ENCODE measurements around the gene PCDHGA1.
A peak's percentile ranks its signal among the peaks of the same experiment; 100 is the strongest.

PCDHGA1 gene

GRCh38 chr5:141476132-141476911 is 146.0 kb downstream of the PCDHGA1 start:
- Histone ChIP-seq H3K27me3 (ENCODE audit: insufficient read depth, low read length) (no peaks in the 10 kb centered on the region), H3K4me3 (ENCODE audit: low read depth, low read length) (peak overlapping the region; percentile 83), H3K4me1 (ENCODE audit: control insufficient read depth, insufficient read depth, low read length, unreplicated experiment) (peaks cover 20% of the 10 kb centered on the region), H3K36me3 (ENCODE audit: insufficient read depth, low read length) (no peaks in the 10 kb centered on the region), H3K79me2 (ENCODE audit: control insufficient read depth, insufficient read depth, low read length, unreplicated experiment) (peaks cover 15% of the 10 kb centered on the region), H2AFZ (ENCODE audit: low read length, unreplicated experiment) (peak overlapping the region; percentile 3), H3K27ac (ENCODE audit: low read depth, low read length) (peak overlapping the region; percentile 43)

- no peak overlapping the region for H2AFZ ChIP-seq (ENCODE audit: low read length, unreplicated experiment)
- H3K27me3 ChIP-seq (ENCODE audit: insufficient read depth, low read length) = no peaks in the 10 kb centered on the region
- no peak overlapping the region for H3K27ac ChIP-seq (ENCODE audit: low read depth, low read length)
- H3K36me3 ChIP-seq (ENCODE audit: insufficient read depth, low read length) = no peaks in the 10 kb centered on the region
- peaks cover 15% of the 10 kb centered on the region for H3K79me2 ChIP-seq (ENCODE audit: control insufficient read depth, insufficient read depth, low read length, unreplicated experiment)
- peaks cover 20% of the 10 kb centered on the region for H3K4me1 ChIP-seq (ENCODE audit: control insufficient read depth, insufficient read depth, low read length, unreplicated experiment)
- peak overlapping the region; percentile 83 for H3K4me3 ChIP-seq (ENCODE audit: low read depth, low read length)
Observed at GRCh38 chr5:141477044-141477575, 146.8 kb downstream of the PCDHGA1 start.

- H3K79me2 ChIP-seq (ENCODE audit: control insufficient read depth, insufficient read depth, low read length, unreplicated experiment) = peaks cover 15% of the 10 kb centered on the region
- H3K27me3 ChIP-seq (ENCODE audit: insufficient read depth, low read length) = no peaks in the 10 kb centered on the region
- peaks cover 20% of the 10 kb centered on the region for H3K4me1 ChIP-seq (ENCODE audit: control insufficient read depth, insufficient read depth, low read length, unreplicated experiment)
- no peak overlapping the region for H3K27ac ChIP-seq (ENCODE audit: low read depth, low read length)
- no peak overlapping the region for H2AFZ ChIP-seq (ENCODE audit: low read length, unreplicated experiment)
- peak overlapping the region; percentile 83 for H3K4me3 ChIP-seq (ENCODE audit: low read depth, low read length)
- no peaks in the 10 kb centered on the region for H3K36me3 ChIP-seq (ENCODE audit: insufficient read depth, low read length)
Observed at GRCh38 chr5:141477815-141478214, 147.5 kb downstream of the PCDHGA1 start.

GRCh38 chr5:141478321-141478945 is 148.1 kb downstream of the PCDHGA1 start:
- Histone ChIP-seq H3K27ac (ENCODE audit: low read depth, low read length) (no peak overlapping the region), H3K27me3 (ENCODE audit: insufficient read depth, low read length) (no peaks in the 10 kb centered on the region), H3K4me1 (ENCODE audit: control insufficient read depth, insufficient read depth, low read length, unreplicated experiment) (peaks cover 20% of the 10 kb centered on the region), H3K4me3 (ENCODE audit: low read depth, low read length) (peak overlapping the region; percentile 83), H3K36me3 (ENCODE audit: insufficient read depth, low read length) (no peaks in the 10 kb centered on the region), H3K79me2 (ENCODE audit: control insufficient read depth, insufficient read depth, low read length, unreplicated experiment) (peaks cover 15% of the 10 kb centered on the region), H2AFZ (ENCODE audit: low read length, unreplicated experiment) (no peak overlapping the region)

GRCh38 chr5:141479776-141480175 is 149.5 kb downstream of the PCDHGA1 start:
- Histone ChIP-seq H2AFZ (ENCODE audit: low read length, unreplicated experiment) (no peak overlapping the region), H3K79me2 (ENCODE audit: control insufficient read depth, insufficient read depth, low read length, unreplicated experiment) (peaks cover 15% of the 10 kb centered on the region), H3K27me3 (ENCODE audit: insufficient read depth, low read length) (no peaks in the 10 kb centered on the region), H3K4me1 (ENCODE audit: control insufficient read depth, insufficient read depth, low read length, unreplicated experiment) (peaks cover 20% of the 10 kb centered on the region), H3K36me3 (ENCODE audit: insufficient read depth, low read length) (no peaks in the 10 kb centered on the region), H3K27ac (ENCODE audit: low read depth, low read length) (no peak overlapping the region), H3K4me3 (ENCODE audit: low read depth, low read length) (no peak overlapping the region)

GRCh38 chr5:141483902-141484301 is 153.6 kb downstream of the PCDHGA1 start:
- Histone ChIP-seq H3K27ac (ENCODE audit: low read depth, low read length) (no peak overlapping the region), H3K27me3 (ENCODE audit: insufficient read depth, low read length) (no peaks in the 10 kb centered on the region), H2AFZ (ENCODE audit: low read length, unreplicated experiment) (no peak overlapping the region), H3K36me3 (ENCODE audit: insufficient read depth, low read length) (no peaks in the 10 kb centered on the region), H3K4me1 (ENCODE audit: control insufficient read depth, insufficient read depth, low read length, unreplicated experiment) (peaks cover 12% of the 10 kb centered on the region), H3K79me2 (ENCODE audit: control insufficient read depth, insufficient read depth, low read length, unreplicated experiment) (no peaks in the 10 kb centered on the region), H3K4me3 (ENCODE audit: low read depth, low read length) (no peak overlapping the region)

- H3K27ac ChIP-seq (ENCODE audit: low read depth, low read length) = no peak overlapping the region
- H3K79me2 ChIP-seq (ENCODE audit: control insufficient read depth, insufficient read depth, low read length, unreplicated experiment) = no peaks in the 10 kb centered on the region
- peaks cover 16% of the 10 kb centered on the region for H3K4me1 ChIP-seq (ENCODE audit: control insufficient read depth, insufficient read depth, low read length, unreplicated experiment)
- no peak overlapping the region for H2AFZ ChIP-seq (ENCODE audit: low read length, unreplicated experiment)
- H3K36me3 ChIP-seq (ENCODE audit: insufficient read depth, low read length) = no peaks in the 10 kb centered on the region
- H3K27me3 ChIP-seq (ENCODE audit: insufficient read depth, low read length) = no peaks in the 10 kb centered on the region
- no peak overlapping the region for H3K4me3 ChIP-seq (ENCODE audit: low read depth, low read length)
Observed at GRCh38 chr5:141484310-141484640, 154.0 kb downstream of the PCDHGA1 start.

GRCh38 chr5:141484641-141485311 is 154.5 kb downstream of the PCDHGA1 start, which contains the start of gene PCDHGC4:
Gene PCDHGC4, plus strand, starts transcription at chr5:141485030. Its CDS starts 144 bp downstream, at chr5:141485174.
- H3K27me3 ChIP-seq (ENCODE audit: insufficient read depth, low read length) = no peaks in the 10 kb centered on the region
- H3K4me3 ChIP-seq (ENCODE audit: low read depth, low read length) = no peak within 1 kb of the TSS
- H2AFZ ChIP-seq (ENCODE audit: low read length, unreplicated experiment) = no peak within 1 kb of the TSS
- H3K27ac ChIP-seq (ENCODE audit: low read depth, low read length) = no peak within 1 kb of the TSS
- no peaks in the 10 kb centered on the region for H3K79me2 ChIP-seq (ENCODE audit: control insufficient read depth, insufficient read depth, low read length, unreplicated experiment)
- peaks cover 18% of the 10 kb centered on the region for H3K4me1 ChIP-seq (ENCODE audit: control insufficient read depth, insufficient read depth, low read length, unreplicated experiment)
- no peaks in the 10 kb centered on the region for H3K36me3 ChIP-seq (ENCODE audit: insufficient read depth, low read length)

- Histone ChIP-seq H3K4me3 (ENCODE audit: low read depth, low read length) (no peak overlapping the region), H3K27me3 (ENCODE audit: insufficient read depth, low read length) (no peaks in the 10 kb centered on the region), H3K27ac (ENCODE audit: low read depth, low read length) (no peak overlapping the region), H3K36me3 (ENCODE audit: insufficient read depth, low read length) (no peaks in the 10 kb centered on the region), H3K4me1 (ENCODE audit: control insufficient read depth, insufficient read depth, low read length, unreplicated experiment) (peaks cover 20% of the 10 kb centered on the region), H3K79me2 (ENCODE audit: control insufficient read depth, insufficient read depth, low read length, unreplicated experiment) (no peaks in the 10 kb centered on the region), H2AFZ (ENCODE audit: low read length, unreplicated experiment) (no peak overlapping the region)
Observed at GRCh38 chr5:141485321-141486055, 155.2 kb downstream of the PCDHGA1 start.

GRCh38 chr5:141486091-141486490 is 155.8 kb downstream of the PCDHGA1 start:
- H2AFZ ChIP-seq (ENCODE audit: low read length, unreplicated experiment) = no peak overlapping the region
- H3K4me1 ChIP-seq (ENCODE audit: control insufficient read depth, insufficient read depth, low read length, unreplicated experiment) = peaks cover 20% of the 10 kb centered on the region
- H3K27me3 ChIP-seq (ENCODE audit: insufficient read depth, low read length) = no peaks in the 10 kb centered on the region
- H3K27ac ChIP-seq (ENCODE audit: low read depth, low read length) = no peak overlapping the region
- no peak overlapping the region for H3K4me3 ChIP-seq (ENCODE audit: low read depth, low read length)
- no peaks in the 10 kb centered on the region for H3K36me3 ChIP-seq (ENCODE audit: insufficient read depth, low read length)
- no peaks in the 10 kb centered on the region for H3K79me2 ChIP-seq (ENCODE audit: control insufficient read depth, insufficient read depth, low read length, unreplicated experiment)
